CD4-positive, alpha-beta T cell (primary cell): Measurements from ENCODE around the gene DGUOK. TPM values are rescaled to one million over a fixed set of nuclear protein-coding genes. Genes with fewer than 3 reads are reported as not detected.

Experiments used
- ATAC-seq: fragments of 200-7000 bp; cut with Tn5 transposase; one replicate; pipeline ENCODE4 v1.10.0; 2022; ENCODE audit warnings: mild to moderate bottlenecking; ENCODE audit not compliant: poor library complexity
- CTCF ChIA-PET: fragments of 350-600 bp; sonication (Branson Sonifier 250); formaldehyde crosslinking; loops from one replicate; lab custom pipeline; 2021; ENCODE audit warnings: antibody characterized with exemption, inconsistent platforms; lab: Charles Lee
- POLR2A ChIA-PET: fragments of 350-600 bp; sonication (Branson Sonifier 250); formaldehyde crosslinking; loops from one replicate; lab custom pipeline; 2021; ENCODE audit warnings: antibody characterized with exemption, inconsistent platforms; lab: Charles Lee
- DNase-seq, 14 experiments: peaks; one replicate each; pipeline ENCODE4 v3.0.0-alpha.2; 2013 to 2020; ENCODE audit warnings: mixed read lengths in 2 of 14
- H3K27ac ChIP-seq, 2 donors: one replicate each; pipeline versions ENCODE4 v1.5.1 to v1.7.0; 2013; ENCODE audit warnings: low read length in 2 of 2, low read depth in 1 of 2, mild to moderate bottlenecking in 1 of 2
- H3K27me3 ChIP-seq, 2 experiments: 1 replicate in 1 of 2; 2 replicates in 1 of 2; pipeline versions ENCODE4 v1.6.1 to v1.7.0; 2013; ENCODE audit warnings: low read length in 2 of 2, control low read depth in 1 of 2, mild to moderate bottlenecking in 1 of 2, moderate library complexity in 1 of 2; ENCODE audit not compliant: insufficient read depth in 2 of 2, control insufficient read depth in 1 of 2
- H3K36me3 ChIP-seq: one replicate; pipeline ENCODE4 v1.6.1; 2013; ENCODE audit warnings: low read length, control low read depth; ENCODE audit not compliant: insufficient read depth
- H3K4me1 ChIP-seq: one replicate; pipeline ENCODE4 v1.6.1; 2013; ENCODE audit warnings: low read length, control low read depth; ENCODE audit not compliant: insufficient read depth
- H3K4me3 ChIP-seq: one replicate; pipeline ENCODE4 v1.5.1; 2013; ENCODE audit warnings: mild to moderate bottlenecking, low read length, moderate library complexity
- H3K9me3 ChIP-seq, 2 experiments: 1 replicate in 1 of 2; 2 replicates in 1 of 2; pipeline versions ENCODE4 v1.6.1 to v1.7.0; 2013; ENCODE audit warnings: low read length in 2 of 2, mild to moderate bottlenecking in 2 of 2, control low read depth in 1 of 2, moderate library complexity in 1 of 2; ENCODE audit not compliant: control insufficient read depth in 1 of 2, insufficient read depth in 1 of 2
- H3K27ac Mint-ChIP-seq: one replicate; pipeline ENCODE4 v1.8.0; 2020; ENCODE audit warnings: mixed read lengths
- H3K27me3 Mint-ChIP-seq: one replicate; pipeline ENCODE4 v1.8.0; 2021; ENCODE audit warnings: mixed read lengths
- H3K36me3 Mint-ChIP-seq: one replicate; pipeline ENCODE4 v1.8.0; 2021; ENCODE audit warnings: low read depth, mixed read lengths
- H3K4me1 Mint-ChIP-seq: one replicate; pipeline ENCODE4 v1.8.0; 2021; ENCODE audit warnings: low read depth, mixed read lengths
- H3K4me3 Mint-ChIP-seq: one replicate; pipeline ENCODE4 v1.8.0; 2020; ENCODE audit warnings: mild to moderate bottlenecking, mixed read lengths
- H3K9me3 Mint-ChIP-seq: one replicate; pipeline ENCODE4 v1.8.0; 2020; ENCODE audit warnings: mixed read lengths
- CTCF ChIP-seq: fragments of 200-600 bp; IDR thresholded peaks from one replicate; pipeline ENCODE4 v1.8.0; 2022; ENCODE audit warnings: antibody characterized with exemption, mild to moderate bottlenecking
- intact Hi-C, 2 experiments: fragments of 100-400 bp; cut with DNase I in 1 of 2; cut with micrococcal nuclease in 1 of 2; formaldehyde crosslinking; loops; one replicate each; pipeline versions ENCODE4 v1.15.1 to v1.9.0; 2023 to 2025; cut with DNase I, micrococcal nuclease
- total RNA-seq, 174 experiments: library from RNA in 2 of 174; stranded (reverse) in 2 of 174; gene quantifications; one replicate each; pipeline ENCODE4 v1.2.3 and lab custom pipeline; 2021 to 2026

DGUOK gene
- total RNA-seq, 2 experiments from 2014 or later, result 30.5 to 32.0 TPM

GRCh38 chr2:73916666-73917065, 10.0 kb upstream of the DGUOK start:
- POLR2A ChIA-PET, result no interaction called here
- no peaks in the 10 kb centered on the region for H3K9me3 ChIP-seq
- no peaks in the 10 kb centered on the region for H3K4me1 ChIP-seq
- H3K27ac ChIP-seq, result no peak overlapping the region
- ATAC-seq, result no peak
- no peak for TF ChIP-seq CTCF
- DNase-seq, result no peak
- Mint-ChIP-seq H3K9me3 (no peaks in the 10 kb centered on the region), H3K4me1 (no peaks in the 10 kb centered on the region), H3K27ac (no peak overlapping the region), H3K36me3 (no peaks in the 10 kb centered on the region), H3K27me3 (no peaks in the 10 kb centered on the region), H3K4me3 (no peak overlapping the region)
- CTCF ChIA-PET, result no interaction called here
- H3K4me3 ChIP-seq, result no peak overlapping the region
- no peaks in the 10 kb centered on the region for H3K36me3 ChIP-seq
- intact Hi-C loops, result no loop called here
- no peaks in the 10 kb centered on the region for H3K27me3 ChIP-seq

- intact Hi-C loops, result no loop called here
- ChIA-PET CTCF (no interaction called here), POLR2A (no interaction called here)
- Histone ChIP-seq H3K4me3 (no peak overlapping the region), H3K36me3 (no peaks in the 10 kb centered on the region), H3K9me3 (no peaks in the 10 kb centered on the region), H3K27ac (no peak overlapping the region), H3K4me1 (no peaks in the 10 kb centered on the region), H3K27me3 (no peaks in the 10 kb centered on the region)
- H3K9me3 Mint-ChIP-seq, result no peaks in the 10 kb centered on the region
- no peak overlapping the region for H3K27ac Mint-ChIP-seq
- no peaks in the 10 kb centered on the region for H3K27me3 Mint-ChIP-seq
- H3K36me3 Mint-ChIP-seq, result no peaks in the 10 kb centered on the region
- H3K4me1 Mint-ChIP-seq, result no peaks in the 10 kb centered on the region
- TF ChIP-seq CTCF, result no peak
- no peak for ATAC-seq
- DNase-seq, result no peak
- H3K4me3 Mint-ChIP-seq, result no peak overlapping the region
These were observed 9.4 kb upstream of the DGUOK start for GRCh38 chr2:73917296-73917695.

GRCh38 chr2:73917696-73918207, 8.9 kb upstream of the DGUOK start:
- ATAC-seq (no peak), DNase-seq (no peak)
- H3K4me3 Mint-ChIP-seq, result no peak overlapping the region
- no peak overlapping the region for H3K4me3 ChIP-seq
- H3K27me3 Mint-ChIP-seq, result no peaks in the 10 kb centered on the region
- no peaks in the 10 kb centered on the region for H3K4me1 ChIP-seq
- H3K27ac Mint-ChIP-seq, result no peak overlapping the region
- ChIA-PET POLR2A (no interaction called here), CTCF (no interaction called here)
- H3K27ac ChIP-seq, result no peak overlapping the region
- no peaks in the 10 kb centered on the region for H3K4me1 Mint-ChIP-seq
- H3K9me3 Mint-ChIP-seq, result no peaks in the 10 kb centered on the region
- no peaks in the 10 kb centered on the region for H3K9me3 ChIP-seq
- H3K36me3 ChIP-seq, result no peaks in the 10 kb centered on the region
- H3K27me3 ChIP-seq, result no peaks in the 10 kb centered on the region
- intact Hi-C loops, result no loop called here
- H3K36me3 Mint-ChIP-seq, result no peaks in the 10 kb centered on the region
- no peak for TF ChIP-seq CTCF
